Measurements from ENCODE around the gene PPP2R5A. TPM values are rescaled to one million over a fixed set of nuclear protein-coding genes. Genes with fewer than 3 reads are reported as not detected.

The PPP2R5A gene
- total RNA-seq, 1 donor from 2014 or later: 37.6 TPM

DNA sequence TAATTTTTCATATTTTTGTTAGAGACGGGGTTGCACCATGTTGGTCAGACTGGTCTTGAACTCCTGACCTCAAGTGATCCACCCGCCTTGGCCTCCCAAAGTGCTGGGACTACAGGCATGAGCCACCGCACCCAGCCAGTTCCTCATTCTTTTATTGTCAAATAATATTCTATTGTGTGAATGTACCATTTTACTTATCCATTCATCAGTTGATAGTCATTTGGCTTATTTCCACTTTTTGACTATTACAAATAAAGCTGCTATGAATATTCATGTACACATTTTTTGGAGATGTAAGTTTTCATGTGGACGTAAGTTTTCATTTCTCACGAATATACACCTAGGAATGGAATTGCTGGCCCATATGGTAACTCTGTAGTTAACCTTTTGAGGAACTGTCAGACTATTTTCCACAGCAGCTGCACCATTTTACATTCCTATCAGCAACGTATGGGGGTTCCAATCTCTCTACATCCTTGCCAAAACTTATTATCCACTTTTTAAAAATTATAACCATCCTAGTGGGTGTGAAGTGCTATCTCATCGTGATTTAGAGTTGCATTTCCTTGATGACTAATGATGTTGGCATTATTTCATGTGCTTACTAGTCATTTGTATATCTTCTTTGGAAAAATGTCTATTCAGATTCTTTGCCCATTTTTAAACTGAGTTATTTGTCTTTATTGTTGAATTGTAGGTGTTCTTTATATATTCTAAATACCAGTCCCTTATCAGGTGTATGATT is 116.8 kb downstream of the PPP2R5A start:
- ATAC-seq (no peak), DNase-seq (ENCODE audit: low spot score) (no peak)

DNA sequence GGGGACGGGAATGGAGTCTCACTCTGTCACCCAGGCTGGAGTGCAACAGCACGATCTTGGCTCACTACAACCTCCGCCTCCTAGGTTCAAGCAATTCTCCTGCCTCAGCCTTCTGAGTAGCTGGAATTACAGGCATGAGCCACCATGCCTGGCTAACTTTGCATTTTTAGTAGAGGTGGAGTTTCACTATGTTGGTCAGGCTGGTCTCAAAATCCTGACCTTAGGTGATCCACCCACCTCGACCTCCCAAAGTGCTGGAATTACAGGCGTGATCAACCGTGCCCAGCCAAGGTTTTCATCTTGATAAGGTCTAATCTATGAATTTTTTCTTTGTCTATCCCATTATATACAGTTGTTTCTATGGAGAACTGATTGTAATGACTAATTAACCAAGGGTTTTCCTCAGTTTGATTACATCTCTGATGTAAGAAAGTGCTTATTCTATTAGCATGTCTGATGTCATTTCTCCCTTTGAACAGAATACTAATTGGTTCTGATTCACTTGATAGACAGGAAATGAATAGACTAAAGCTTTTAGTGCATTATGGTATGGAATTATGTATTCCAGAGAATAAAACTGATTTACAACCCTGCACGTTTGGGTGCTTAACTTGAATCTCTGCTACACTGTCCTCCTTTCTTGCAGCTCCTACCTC is 117.6 kb downstream of the PPP2R5A start:
- DNase-seq (ENCODE audit: low spot score): no peak
- no peak for ATAC-seq

DNA sequence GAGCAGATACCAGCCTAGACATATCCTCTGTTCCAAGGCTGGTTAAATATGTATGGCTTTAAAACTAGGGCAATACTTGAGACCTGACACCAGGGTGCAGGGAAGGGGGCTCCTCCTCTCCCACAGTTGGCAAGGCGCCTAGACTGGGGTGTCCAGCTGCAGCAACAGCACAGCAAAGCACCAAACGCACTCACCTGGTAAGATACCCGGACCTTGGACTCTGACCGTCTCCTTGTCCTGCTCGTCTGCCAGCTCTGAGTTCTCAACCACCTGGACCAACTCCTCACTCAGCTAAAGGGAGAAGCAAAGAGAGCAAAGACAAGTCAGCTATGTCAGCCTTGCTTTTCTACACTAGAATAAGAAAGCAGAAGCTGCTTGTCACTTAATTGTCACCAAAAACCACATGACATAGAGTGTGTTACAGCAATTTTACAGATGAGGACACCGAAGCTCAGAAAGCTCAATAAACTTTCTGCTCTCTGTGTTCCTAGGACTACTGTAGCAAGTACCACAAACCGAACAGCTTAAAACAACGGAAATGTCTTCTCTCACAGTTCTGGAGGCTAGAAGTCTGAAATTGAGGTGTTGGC is 125.1 kb downstream of the PPP2R5A start:
- ATAC-seq (peak; percentile 44), DNase-seq (ENCODE audit: low spot score) (peak; percentile 53)

Other genes starting within 250 kb of the PPP2R5A start
- 5.2 TPM for gene INTS7, start 249.9 kb upstream of the PPP2R5A start, total RNA-seq
- 0.10 TPM for gene DTL, start 249.7 kb upstream of the PPP2R5A start, total RNA-seq
- 1.2 TPM for gene PACC1, start 129.5 kb downstream of the PPP2R5A start, total RNA-seq
- 23.8 TPM for gene NENF, start 147.5 kb downstream of the PPP2R5A start, total RNA-seq